ENCODE measurements around the gene PHF12.

Gene PHF12

GRCh38 chr17:28975646-28976045, 24.3 kb upstream of the PHF12 start:
- DNase-seq (ENCODE audit: low read depth in 2 of 2) = no peak

- no peak for DNase-seq (ENCODE audit: low read depth in 2 of 2)
These were observed 23.7 kb upstream of the PHF12 start for GRCh38 chr17:28975031-28975430.

- DNase-seq (ENCODE audit: low read depth in 2 of 2) = no peak
These were observed 23.1 kb upstream of the PHF12 start for GRCh38 chr17:28974451-28974850.

- no peak for DNase-seq (ENCODE audit: low read depth in 2 of 2)
These were observed 22.1 kb upstream of the PHF12 start for GRCh38 chr17:28973425-28973824.

GRCh38 chr17:28972437-28972836, 21.1 kb upstream of the PHF12 start:
- DNase-seq (ENCODE audit: low read depth in 2 of 2) = no peak

GRCh38 chr17:28970879-28971278, 19.6 kb upstream of the PHF12 start:
- no peak for DNase-seq (ENCODE audit: low read depth in 2 of 2)

- no peak for DNase-seq (ENCODE audit: low read depth in 2 of 2)
These were observed 18.5 kb upstream of the PHF12 start for GRCh38 chr17:28969706-28970393.

- no peak for DNase-seq (ENCODE audit: low read depth in 2 of 2)
These were observed 17.6 kb upstream of the PHF12 start for GRCh38 chr17:28968914-28969295.

- DNase-seq (ENCODE audit: low read depth in 2 of 2) = no peak
These were observed 17.1 kb upstream of the PHF12 start for GRCh38 chr17:28968231-28968913.

- no peak for DNase-seq (ENCODE audit: low read depth in 2 of 2)
These were observed 16.2 kb upstream of the PHF12 start for GRCh38 chr17:28967221-28968135.

- DNase-seq (ENCODE audit: low read depth in 2 of 2) = no peak
These were observed 12.5 kb upstream of the PHF12 start for GRCh38 chr17:28963841-28964240.

GRCh38 chr17:28963055-28963611, 11.8 kb upstream of the PHF12 start:
- DNase-seq (ENCODE audit: low read depth in 2 of 2) = no peak

GRCh38 chr17:28961391-28961790, 10.1 kb upstream of the PHF12 start:
- DNase-seq (ENCODE audit: low read depth in 2 of 2) = no peak

GRCh38 chr17:28960256-28961061, 9.1 kb upstream of the PHF12 start:
- no peak for DNase-seq (ENCODE audit: low read depth in 2 of 2)

- no peak for DNase-seq (ENCODE audit: low read depth in 2 of 2)
These were observed 8.2 kb upstream of the PHF12 start for GRCh38 chr17:28959471-28959871.

GRCh38 chr17:28958820-28959455, 7.6 kb upstream of the PHF12 start:
- DNase-seq (ENCODE audit: low read depth in 2 of 2) = no peak

- DNase-seq (ENCODE audit: low read depth in 2 of 2) = no peak
These were observed 6.7 kb upstream of the PHF12 start for GRCh38 chr17:28957992-28958355.

GRCh38 chr17:28957277-28957991, 6.1 kb upstream of the PHF12 start:
- no peak for DNase-seq (ENCODE audit: low read depth in 2 of 2)

GRCh38 chr17:28956861-28957260, 5.5 kb upstream of the PHF12 start:
- DNase-seq (ENCODE audit: low read depth in 2 of 2) = no peak

GRCh38 chr17:28956112-28956511, 4.8 kb upstream of the PHF12 start:
- no peak for DNase-seq (ENCODE audit: low read depth in 2 of 2)

All from fibroblast of skin of left biceps (primary cell).